ENCODE results near the gene NDST3. TPM values are rescaled to one million over a fixed set of nuclear protein-coding genes. Genes with fewer than 3 reads are reported as not detected.

NDST3 gene
- total RNA-seq, 1 donor from 2014 or later: not detected

DNA sequence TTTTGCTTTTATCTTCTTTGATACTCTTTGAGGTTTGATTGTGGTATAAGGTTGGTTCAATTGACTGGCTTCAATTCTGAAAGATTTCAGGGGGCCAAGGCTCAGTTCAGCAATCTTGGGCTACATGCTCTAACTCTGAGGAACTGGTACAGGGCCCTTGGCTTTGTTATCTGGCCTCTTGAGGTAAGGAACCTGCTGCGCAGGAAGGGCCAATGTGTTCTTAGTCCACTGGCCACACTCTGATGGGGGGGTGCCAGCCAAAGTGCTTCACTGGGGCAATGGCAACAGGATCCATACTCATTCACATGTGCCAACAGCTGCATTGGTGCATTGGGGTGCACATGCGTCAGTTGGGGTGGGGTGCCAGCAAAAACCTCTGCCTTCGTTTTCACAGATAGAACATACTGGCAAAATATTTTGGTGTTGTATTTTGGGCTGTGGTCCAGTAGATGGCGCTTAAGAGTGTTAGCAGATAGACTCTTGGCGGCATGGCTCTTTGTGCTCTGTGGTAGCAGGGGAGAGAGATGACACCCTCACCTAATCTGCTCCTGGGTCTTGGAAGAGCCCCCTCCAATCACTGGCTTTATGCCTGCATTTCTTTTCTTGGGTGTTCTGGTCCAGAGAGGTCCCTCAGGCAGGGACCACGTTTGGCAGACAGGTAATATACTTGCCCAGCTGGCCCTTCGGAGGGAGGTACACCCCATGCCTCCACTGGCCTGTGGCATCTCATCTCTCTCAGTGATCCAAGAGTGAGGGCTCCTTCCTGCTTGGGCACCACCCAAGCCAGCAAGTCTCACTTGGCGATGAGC is 42.9 kb downstream of the NDST3 start:
- Mint-ChIP-seq H3K4me1 (no peaks in the 10 kb centered on the region), H3K4me3 (no peak overlapping the region), H3K36me3 (ENCODE audit: low read depth) (no peaks in the 10 kb centered on the region), H3K27ac (no peak overlapping the region), H3K27me3 (no peaks in the 10 kb centered on the region), H3K9me3 (peaks cover 2% of the 10 kb centered on the region)
- TF ChIP-seq CTCF (IDR thresholded peaks at IDR 0.05): no peak
- ATAC-seq (ENCODE audit: low read depth): no peak
- DNase-seq: no peak
- ChIA-PET CTCF (no interaction called here), POLR2A (no interaction called here)
- intact Hi-C loops (cut with micrococcal nuclease): loop anchor here (2.0 kb wide), 1 partner anchor 148 kb away; no protein-coding TSS in a partner anchor

- H3K36me3 Mint-ChIP-seq (ENCODE audit: low read depth): no peaks in the 10 kb centered on the region
- H3K4me1 Mint-ChIP-seq: no peaks in the 10 kb centered on the region
- ATAC-seq (ENCODE audit: low read depth) (no peak), DNase-seq (no peak)
- no peaks in the 10 kb centered on the region for H3K9me3 Mint-ChIP-seq
- H3K27ac Mint-ChIP-seq: no peak overlapping the region
- intact Hi-C loops (cut with micrococcal nuclease): loop anchor here (2.0 kb wide), 1 partner anchor 147 kb away; no protein-coding TSS in a partner anchor
- no peaks in the 10 kb centered on the region for H3K27me3 Mint-ChIP-seq
- ChIA-PET CTCF (no interaction called here), POLR2A (no interaction called here)
- TF ChIP-seq CTCF (IDR thresholded peaks at IDR 0.05): no peak
- no peak overlapping the region for H3K4me3 Mint-ChIP-seq
Measured at GRCh38 chr4:118077767-118078105, 43.5 kb downstream of the NDST3 start.

GRCh38 chr4:118081434-118081833 is 47.1 kb downstream of the NDST3 start:
- POLR2A ChIA-PET: no interaction called here
- no peaks in the 10 kb centered on the region for H3K4me1 Mint-ChIP-seq
- CTCF ChIA-PET: no interaction called here
- ATAC-seq (ENCODE audit: low read depth) (no peak), DNase-seq (no peak)
- no peaks in the 10 kb centered on the region for H3K27me3 Mint-ChIP-seq
- H3K4me3 Mint-ChIP-seq: no peak overlapping the region
- no peak overlapping the region for H3K27ac Mint-ChIP-seq
- TF ChIP-seq CTCF (IDR thresholded peaks at IDR 0.05): no peak
- intact Hi-C loops (cut with micrococcal nuclease): no loop called here
- no peaks in the 10 kb centered on the region for H3K9me3 Mint-ChIP-seq
- no peaks in the 10 kb centered on the region for H3K36me3 Mint-ChIP-seq (ENCODE audit: low read depth)

DNA sequence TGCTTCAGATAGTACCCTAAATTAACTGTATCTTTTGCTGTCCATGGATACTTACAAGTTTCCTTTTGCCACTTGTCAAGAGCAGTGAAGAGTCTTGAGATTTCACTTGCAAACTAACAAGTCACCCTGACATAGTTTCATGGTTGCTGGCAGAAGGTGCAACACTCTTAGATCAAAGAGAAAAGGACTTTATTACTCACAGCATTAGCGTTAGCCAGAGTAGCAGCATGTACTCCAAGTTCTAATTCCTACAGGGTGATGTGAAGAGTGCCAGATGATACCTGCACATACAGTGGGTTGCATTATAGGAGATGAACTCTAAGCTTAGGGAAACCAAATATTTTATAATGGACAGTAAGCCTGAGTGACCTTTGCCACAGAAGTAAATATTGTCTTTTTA is 47.9 kb downstream of the NDST3 start:
- DNase-seq (no peak), ATAC-seq (ENCODE audit: low read depth) (no peak)
- Mint-ChIP-seq H3K36me3 (ENCODE audit: low read depth) (no peaks in the 10 kb centered on the region), H3K4me1 (no peaks in the 10 kb centered on the region), H3K27ac (no peak overlapping the region), H3K9me3 (no peaks in the 10 kb centered on the region), H3K27me3 (no peaks in the 10 kb centered on the region), H3K4me3 (no peak overlapping the region)
- ChIA-PET POLR2A (no interaction called here), CTCF (no interaction called here)
- TF ChIP-seq CTCF (IDR thresholded peaks at IDR 0.05): no peak
- intact Hi-C loops (cut with micrococcal nuclease): no loop called here

DNA sequence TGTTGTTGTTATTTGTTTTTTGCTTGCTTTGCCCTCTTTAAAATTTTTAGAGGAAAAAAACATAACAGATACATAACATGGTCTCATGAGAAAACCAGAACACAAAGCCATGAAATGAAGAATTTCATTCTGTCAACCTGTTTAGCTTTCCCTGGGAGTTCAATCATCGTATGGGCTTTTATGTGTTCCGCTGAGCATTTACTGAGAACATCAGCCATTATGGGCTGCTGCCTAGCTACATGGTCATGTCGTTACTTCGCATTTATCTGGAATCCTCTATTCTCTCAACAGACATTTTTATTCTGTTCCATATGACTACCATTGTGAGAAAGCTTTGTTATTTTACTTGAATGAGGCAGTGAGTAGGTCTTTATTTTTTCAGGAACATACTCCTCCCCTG is 51.4 kb downstream of the NDST3 start:
- H3K36me3 Mint-ChIP-seq (ENCODE audit: low read depth): no peaks in the 10 kb centered on the region
- ChIA-PET CTCF (no interaction called here), POLR2A (no interaction called here)
- H3K4me1 Mint-ChIP-seq: no peaks in the 10 kb centered on the region
- no peak overlapping the region for H3K27ac Mint-ChIP-seq
- TF ChIP-seq CTCF (IDR thresholded peaks at IDR 0.05): no peak
- H3K4me3 Mint-ChIP-seq: no peak overlapping the region
- no peaks in the 10 kb centered on the region for H3K27me3 Mint-ChIP-seq
- ATAC-seq (ENCODE audit: low read depth) (no peak), DNase-seq (no peak)
- intact Hi-C loops (cut with micrococcal nuclease): no loop called here
- H3K9me3 Mint-ChIP-seq: no peaks in the 10 kb centered on the region

All from activated B cell treated with CpG ODN at 0.5 μM for 24 hours (primary cell).